Stomach (tissue), 4 donors: Measurements from ENCODE around the gene PRELID3B.

Source experiments
- CTCF ChIP-seq, 7 experiments: fragments of 450-650 bp in 4 of 7; fragments of 200-600 bp in 3 of 7; sonication (generic) in 3 of 7; IDR thresholded peaks; one replicate each; pipeline ENCODE4 v1.5.1; 2016 to 2019; ENCODE audit warnings: antibody characterized with exemption in 7 of 7, control low read depth in 2 of 7, mild to moderate bottlenecking in 1 of 7
- POLR2A ChIP-seq, 4 donors: fragments of 450-650 bp; IDR thresholded peaks; one replicate each; pipeline ENCODE4 v1.6.1; 2016; ENCODE audit warnings: antibody characterized with exemption in 4 of 4, control low read depth in 2 of 4, mild to moderate bottlenecking in 1 of 4, moderate library complexity in 1 of 4
- POLR2AphosphoS5 ChIP-seq, 3 donors: sonication (generic); formaldehyde crosslinking; IDR thresholded peaks; one replicate each; pipeline ENCODE4 v1.6.1; 2016; ENCODE audit warnings: antibody characterized with exemption in 3 of 3

- TF ChIP-seq POLR2A (IDR thresholded peaks at IDR 0.05), result no peak
- no peak for TF ChIP-seq POLR2AphosphoS5 (IDR thresholded peaks at IDR 0.05)
- TF ChIP-seq CTCF (IDR thresholded peaks at IDR 0.05), result no peak
Measured at GRCh38 chr20:59016795-59017492, 25.6 kb downstream of the PRELID3B start.
